Measurements from ENCODE around the gene ABHD2.
A peak's percentile ranks its signal among the peaks of the same experiment; 100 is the strongest.
"Not testable (repeated sequence)": the region's sequence is repeated elsewhere in the genome, so short reads cannot be mapped to it uniquely, and the experiment has no call there.

Gene ABHD2

GRCh38 chr15:89141159-89141558 lies 52.9 kb downstream of the ABHD2 start:
- not testable (repeated sequence) for DNase-seq

DNA sequence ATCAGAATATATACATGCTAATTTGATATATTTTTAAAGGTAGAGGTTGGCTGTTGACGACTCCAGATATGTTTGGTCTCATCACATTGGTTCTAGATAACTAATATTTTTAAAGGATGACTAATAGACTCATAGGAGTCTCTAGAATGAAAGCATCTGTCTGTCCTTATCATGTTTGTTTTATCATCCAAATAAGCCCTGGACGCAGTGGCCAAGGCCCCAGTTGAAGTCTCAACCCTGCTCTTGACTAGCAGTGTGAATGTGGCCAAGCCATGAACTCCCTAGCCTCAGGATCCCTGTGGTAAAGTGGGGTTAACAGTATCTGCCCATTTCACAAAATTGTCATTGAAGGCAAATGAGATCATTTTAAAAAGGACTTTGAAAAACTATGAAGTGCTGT lies 53.6 kb downstream of the ABHD2 start:
- no peak for DNase-seq

DNA sequence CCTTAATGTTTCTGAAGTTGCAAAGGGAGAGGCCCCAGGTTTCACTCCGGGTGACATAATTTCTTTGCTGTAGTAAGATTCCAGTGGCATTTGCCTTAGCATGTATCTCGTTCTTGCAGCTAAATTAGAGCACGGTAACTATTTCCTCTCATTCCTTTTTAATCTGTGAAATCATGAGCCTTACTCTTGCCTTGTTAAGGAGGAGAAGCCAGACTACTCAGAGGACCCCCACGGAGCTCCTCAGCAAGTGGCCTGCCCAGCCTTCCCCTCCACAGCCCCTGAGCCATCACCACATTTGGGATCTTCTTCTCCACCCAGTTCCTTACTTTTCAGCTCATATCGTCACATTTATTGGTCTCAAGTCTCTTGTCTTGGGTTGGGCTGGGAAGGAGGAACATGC lies 54.2 kb downstream of the ABHD2 start:
- DNase-seq: no peak

GRCh38 chr15:89143503-89144162 lies 55.4 kb downstream of the ABHD2 start:
- no peak for DNase-seq

DNA sequence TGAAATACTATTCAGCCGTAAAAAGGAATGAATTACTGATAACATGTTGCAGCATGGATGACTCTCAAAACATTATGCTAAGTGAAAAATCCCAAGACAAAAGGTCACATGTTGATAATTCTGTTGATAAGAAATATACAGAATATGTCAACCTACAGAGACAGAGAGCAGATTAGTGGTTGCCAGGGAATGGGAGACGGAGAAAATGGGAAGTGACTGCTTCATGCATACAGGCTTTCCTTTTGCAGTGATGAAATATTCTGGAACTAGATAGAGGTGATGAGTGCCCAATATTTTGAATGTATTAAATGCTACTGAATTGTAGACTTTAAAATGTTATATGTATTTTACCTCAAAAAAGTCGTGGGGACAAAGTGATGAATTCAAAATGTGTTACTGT lies 56.2 kb downstream of the ABHD2 start:
- DNase-seq: no peak

DNA sequence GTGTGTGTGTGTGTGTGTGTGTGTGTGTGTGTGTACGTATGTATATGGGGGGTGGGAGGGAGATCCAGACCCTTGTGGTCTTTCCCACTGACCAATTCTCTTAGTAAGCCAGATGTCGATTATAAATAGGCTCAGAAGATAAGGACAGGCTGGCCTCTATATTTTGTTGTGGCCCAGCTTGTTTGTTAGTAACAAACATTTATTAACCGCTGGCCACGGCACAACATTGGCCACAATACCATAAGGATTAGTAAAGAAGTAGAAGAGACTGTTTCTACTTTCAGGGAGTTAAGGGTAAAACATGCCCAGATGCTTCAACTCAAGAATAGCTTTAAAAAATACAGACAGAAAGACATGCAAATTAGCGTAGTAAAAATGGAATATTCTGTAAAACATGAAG lies 58.1 kb downstream of the ABHD2 start:
- DNase-seq: no peak

- DNase-seq: no peak
Observed at GRCh38 chr15:89148126-89148525, 59.9 kb downstream of the ABHD2 start.

- no peak for DNase-seq
Observed at GRCh38 chr15:89149501-89150101, 61.3 kb downstream of the ABHD2 start.

GRCh38 chr15:89150287-89150686 lies 62.0 kb downstream of the ABHD2 start:
- no peak for DNase-seq

DNA sequence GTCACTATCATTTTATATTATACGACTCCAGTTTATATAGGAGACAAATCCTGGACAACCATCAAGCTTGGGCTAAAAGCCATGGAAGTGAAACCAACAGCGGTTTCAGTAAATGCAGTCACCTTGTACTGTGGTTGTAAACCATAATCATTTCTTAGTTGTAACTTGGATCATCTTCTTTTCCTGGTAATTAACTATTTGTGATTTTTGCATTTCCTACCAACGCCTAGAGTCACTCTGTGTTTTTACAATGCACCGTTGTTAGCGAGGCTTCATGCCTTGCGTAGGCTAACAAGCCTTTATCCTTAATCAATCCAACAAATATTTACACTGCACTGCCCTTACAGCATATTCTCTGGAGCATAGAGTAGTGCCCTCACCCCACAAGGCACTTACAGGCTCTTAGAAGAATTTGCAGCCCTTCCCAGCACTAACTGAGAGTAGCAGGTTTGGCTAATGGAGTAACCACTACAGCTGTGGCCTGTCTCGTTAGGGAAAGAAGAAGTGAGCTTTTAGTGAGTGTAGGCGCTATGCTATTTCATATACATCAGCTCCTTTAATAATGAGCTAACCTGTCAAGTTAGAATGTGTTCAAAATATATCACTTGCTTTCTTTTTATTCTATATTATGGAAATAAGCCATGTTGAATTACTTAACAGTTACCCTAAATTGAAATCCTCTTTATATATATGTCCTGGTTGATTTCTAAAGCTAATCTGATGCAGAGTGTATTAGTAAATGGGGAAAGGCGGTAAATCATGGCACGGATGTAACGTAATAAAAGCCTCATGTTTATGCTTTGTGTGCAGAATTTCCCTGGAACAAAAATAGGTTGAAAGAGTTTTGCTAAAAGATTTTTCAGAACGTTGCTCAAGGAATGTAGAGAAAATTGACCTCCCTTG lies 62.8 kb downstream of the ABHD2 start:
- DNase-seq: no peak

GRCh38 chr15:89155122-89155521 lies 66.9 kb downstream of the ABHD2 start:
- DNase-seq: no peak

- no peak for DNase-seq
Observed at GRCh38 chr15:89155656-89156055, 67.4 kb downstream of the ABHD2 start.

- DNase-seq: no peak
Observed at GRCh38 chr15:89157061-89157460, 68.8 kb downstream of the ABHD2 start.

DNA sequence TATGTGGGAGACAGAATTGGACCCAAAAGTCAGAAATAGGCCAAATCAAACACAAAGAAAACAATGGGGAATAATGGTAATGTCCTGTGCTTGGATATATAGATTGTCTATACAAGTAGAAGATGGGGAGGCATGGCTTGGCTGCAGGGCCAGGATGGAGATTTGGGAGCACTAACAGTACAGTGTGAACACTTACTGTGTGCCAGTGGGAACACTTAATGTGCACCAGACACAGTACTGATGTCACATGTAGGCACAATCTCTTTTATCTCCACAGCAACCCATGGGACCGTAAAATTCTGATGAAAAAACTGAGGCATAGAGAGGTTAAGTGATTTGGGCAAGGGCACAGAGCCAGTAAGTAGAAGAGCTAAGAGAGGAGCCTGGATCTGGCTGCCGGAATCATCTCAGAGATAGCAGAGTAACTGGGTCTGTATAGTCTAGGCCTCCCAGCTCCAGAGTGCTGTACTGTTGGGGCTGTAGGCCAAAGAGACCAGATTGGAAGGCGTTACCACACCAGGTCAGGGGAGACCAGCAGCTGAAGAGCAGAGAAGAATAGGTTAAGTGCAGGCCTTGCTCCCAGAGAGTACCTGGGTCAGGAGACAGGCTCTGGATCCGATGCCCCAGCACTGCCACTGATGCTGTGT lies 69.8 kb downstream of the ABHD2 start:
- DNase-seq: no peak

DNA sequence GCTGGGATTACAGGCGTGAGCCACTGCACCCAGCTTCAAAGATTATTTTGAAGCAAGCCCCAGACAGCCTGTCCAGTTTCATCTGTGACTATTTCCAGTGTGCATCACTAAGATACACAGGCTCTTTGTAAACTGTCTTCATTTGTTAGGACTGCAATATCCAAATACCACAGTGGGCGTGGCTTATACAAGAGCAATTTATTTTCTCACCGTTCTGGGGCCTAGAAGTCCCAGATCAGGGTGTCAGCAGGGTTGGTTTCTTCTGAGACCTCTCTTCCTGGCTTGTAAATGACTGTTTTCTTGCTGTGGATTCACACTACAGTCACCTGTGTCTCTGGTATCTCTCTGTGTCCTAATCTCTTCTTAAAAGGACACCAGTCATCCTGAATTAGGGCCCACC lies 73.4 kb downstream of the ABHD2 start:
- peak; percentile 5 for DNase-seq

- no peak for DNase-seq
Observed at GRCh38 chr15:89163271-89164055, 75.2 kb downstream of the ABHD2 start.

DNA sequence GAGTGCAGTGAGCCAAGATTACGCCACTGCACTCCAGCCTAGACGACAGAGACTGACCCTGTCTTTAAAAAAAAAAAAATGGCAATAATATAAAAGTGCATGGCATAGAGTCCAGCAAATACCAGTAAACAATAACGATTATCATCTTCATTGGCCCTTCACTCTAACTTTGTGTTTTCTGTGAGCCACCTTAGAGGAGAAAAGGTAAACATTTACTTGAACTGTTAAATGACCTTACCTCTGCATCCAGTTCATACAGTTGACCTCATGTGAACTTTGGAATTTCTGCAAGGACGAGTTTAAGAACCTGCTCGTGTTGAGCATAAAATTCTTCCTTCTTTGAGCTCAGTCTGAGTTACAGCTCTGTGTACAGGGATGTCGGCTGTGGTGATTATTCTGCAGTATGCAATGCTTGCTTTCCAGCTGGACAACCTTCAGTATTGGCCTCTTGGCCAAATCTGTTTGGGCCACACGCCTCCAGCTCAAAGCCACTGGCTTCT lies 76.5 kb downstream of the ABHD2 start:
- no peak for DNase-seq

DNA sequence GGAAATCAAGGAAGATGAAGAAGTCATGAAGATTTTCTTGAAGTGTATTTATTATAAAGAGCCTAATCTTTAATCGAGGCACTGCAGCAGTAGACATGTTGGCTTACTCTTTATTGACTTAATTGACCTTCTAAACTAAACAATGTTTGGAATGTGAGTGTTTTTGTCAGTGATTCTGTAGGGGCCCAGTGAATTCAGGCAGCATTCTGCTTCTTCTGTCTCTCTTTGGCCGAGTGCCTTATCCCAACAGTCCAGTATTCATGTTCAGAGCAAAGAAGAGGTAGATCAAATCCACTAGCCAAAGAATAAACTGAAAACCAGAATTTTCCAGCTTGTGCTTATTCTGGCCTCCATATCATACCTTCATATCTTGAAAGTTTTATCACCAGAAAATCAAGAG lies 77.4 kb downstream of the ABHD2 start:
- DNase-seq: no peak

- DNase-seq: peak; percentile 39
Observed at GRCh38 chr15:89167267-89168176, 79.3 kb downstream of the ABHD2 start.

GRCh38 chr15:89168316-89168833 lies 80.1 kb downstream of the ABHD2 start:
- no peak for DNase-seq

GRCh38 chr15:89170364-89170763 lies 82.1 kb downstream of the ABHD2 start:
- no peak for DNase-seq
